VCaP (cell line): Measurements from ENCODE around the gene PDZD2.

Experiments used
- H3K27ac ChIP-seq: fragments of 450-650 bp; 2 replicates; pipeline ENCODE4 v1.5.1; 2017
- TF ChIP-seq, protein P1 (sequence below): fragments of 450-650 bp; conservative IDR thresholded peaks from 2 replicates; pipeline ENCODE4 v1.5.1; 2017; ENCODE audit warnings: mild to moderate bottlenecking, moderate library complexity

Gene PDZD2

DNA sequence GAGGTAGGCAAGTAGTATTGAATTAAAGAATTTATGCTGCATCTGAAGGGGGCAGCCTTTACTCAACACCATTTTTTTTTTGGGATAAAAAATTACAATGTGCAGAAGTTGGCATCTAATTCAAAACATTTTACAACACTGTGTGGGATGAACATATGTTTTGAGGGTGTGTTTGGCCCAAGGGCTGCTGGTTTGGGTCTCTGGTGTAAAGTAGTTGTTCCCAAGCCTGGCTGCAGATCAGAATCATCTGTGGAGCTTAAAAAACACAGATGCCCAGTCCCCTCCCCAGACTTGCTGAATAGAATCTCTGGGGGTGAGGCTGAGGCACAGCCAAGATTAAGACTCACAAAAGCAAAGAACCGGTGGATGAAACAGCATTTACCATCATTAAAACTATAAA lies 33.0 kb upstream of the PDZD2 start:
- H3K27ac ChIP-seq, result no peak overlapping the region
- TF ChIP-seq, protein P1, sequence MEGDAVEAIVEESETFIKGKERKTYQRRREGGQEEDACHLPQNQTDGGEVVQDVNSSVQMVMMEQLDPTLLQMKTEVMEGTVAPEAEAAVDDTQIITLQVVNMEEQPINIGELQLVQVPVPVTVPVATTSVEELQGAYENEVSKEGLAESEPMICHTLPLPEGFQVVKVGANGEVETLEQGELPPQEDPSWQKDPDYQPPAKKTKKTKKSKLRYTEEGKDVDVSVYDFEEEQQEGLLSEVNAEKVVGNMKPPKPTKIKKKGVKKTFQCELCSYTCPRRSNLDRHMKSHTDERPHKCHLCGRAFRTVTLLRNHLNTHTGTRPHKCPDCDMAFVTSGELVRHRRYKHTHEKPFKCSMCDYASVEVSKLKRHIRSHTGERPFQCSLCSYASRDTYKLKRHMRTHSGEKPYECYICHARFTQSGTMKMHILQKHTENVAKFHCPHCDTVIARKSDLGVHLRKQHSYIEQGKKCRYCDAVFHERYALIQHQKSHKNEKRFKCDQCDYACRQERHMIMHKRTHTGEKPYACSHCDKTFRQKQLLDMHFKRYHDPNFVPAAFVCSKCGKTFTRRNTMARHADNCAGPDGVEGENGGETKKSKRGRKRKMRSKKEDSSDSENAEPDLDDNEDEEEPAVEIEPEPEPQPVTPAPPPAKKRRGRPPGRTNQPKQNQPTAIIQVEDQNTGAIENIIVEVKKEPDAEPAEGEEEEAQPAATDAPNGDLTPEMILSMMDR, result no peak

DNA sequence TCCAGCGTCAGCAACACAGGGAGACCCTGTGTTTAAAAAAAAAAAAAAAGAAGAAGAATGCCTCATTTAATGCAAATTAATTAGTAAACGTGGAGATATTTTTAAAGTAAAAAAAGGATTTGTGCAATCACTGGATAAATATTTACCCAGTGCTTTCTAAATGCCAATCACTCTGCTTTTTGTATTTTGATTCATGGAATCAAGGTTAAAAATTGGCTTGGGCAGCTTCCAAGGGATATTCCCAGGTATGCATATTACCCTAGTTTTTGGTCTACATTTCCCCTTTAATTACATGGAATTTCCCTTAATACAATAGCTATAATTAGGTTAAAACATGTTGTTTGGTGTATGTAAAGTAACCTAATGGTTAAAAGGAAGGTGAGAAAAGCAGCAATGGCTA lies 31.4 kb upstream of the PDZD2 start:
- H3K27ac ChIP-seq, result no peak overlapping the region
- TF ChIP-seq, protein P1, result no peak

GRCh38 chr5:31611002-31611401 lies 27.9 kb upstream of the PDZD2 start:
- TF ChIP-seq, protein P1, result no peak

GRCh38 chr5:31613651-31614050 lies 25.3 kb upstream of the PDZD2 start:
- H3K27ac ChIP-seq, result no peak overlapping the region
- TF ChIP-seq, protein P1, result no peak

More at GRCh38 chr5:31611002-31611401, 27.9 kb upstream of the PDZD2 start:
- no peak overlapping the region for H3K27ac ChIP-seq

DNA sequence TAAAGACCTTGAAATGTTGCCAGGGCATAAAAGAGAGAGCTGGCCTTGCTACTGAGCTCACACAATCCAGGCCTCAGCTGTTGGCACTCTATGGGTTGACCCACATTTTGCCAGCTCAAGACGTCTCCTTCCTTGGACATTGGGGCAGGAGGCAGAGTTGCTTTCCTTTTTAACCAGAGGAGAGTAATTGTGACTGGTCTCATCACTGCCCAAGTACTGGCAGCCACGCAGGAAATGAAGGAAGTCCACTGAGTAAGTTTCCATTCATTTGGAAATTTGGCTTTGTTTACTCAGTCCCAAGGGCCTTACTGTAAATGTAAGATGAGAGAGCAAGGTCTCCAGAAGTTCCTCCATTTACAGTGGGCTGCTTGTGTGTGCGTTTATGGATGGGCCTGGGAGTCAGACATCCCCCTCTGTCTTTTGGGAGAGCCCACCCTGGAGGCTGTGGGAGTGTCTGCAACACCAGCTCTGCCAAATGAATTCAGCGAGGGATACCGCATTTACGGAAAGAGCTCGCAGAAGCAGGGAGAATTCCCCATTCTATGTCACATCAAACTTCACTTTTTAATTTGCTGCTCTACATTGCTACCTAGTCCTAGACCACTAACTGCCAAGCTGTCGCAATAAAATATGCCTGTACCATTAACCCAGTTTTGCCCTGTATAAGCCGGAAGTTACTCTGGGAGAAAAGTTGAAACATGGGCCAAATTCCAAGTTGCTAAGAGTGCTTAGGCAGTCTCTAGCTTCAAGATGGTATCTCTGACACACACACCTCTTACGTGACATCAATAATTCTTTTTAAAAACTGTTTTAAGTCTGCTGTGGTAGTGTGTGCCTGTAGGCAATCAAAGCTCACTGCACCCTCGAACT lies 24.5 kb upstream of the PDZD2 start:
- TF ChIP-seq, protein P1, result no peak
- no peak overlapping the region for H3K27ac ChIP-seq

DNA sequence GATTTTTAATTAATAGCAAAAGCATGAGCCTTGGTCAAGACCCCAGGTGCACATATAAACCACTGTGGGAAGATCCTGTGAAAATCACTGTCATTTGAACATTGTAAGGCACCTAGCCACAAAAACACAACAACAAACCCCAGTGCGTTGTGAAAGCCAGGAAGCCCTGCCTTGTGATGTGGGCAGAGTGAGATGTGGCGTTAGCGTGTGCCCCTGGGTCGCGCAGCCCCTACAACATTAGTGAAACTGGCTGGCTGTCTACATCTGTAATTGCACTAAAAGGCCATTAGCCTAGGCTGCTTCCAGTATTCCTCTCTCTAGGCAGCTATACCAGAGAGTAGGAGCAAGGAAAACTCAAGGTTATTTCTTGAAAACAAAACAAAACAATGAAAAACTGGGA lies 21.1 kb upstream of the PDZD2 start:
- H3K27ac ChIP-seq, result no peak overlapping the region
- TF ChIP-seq, protein P1, result no peak

DNA sequence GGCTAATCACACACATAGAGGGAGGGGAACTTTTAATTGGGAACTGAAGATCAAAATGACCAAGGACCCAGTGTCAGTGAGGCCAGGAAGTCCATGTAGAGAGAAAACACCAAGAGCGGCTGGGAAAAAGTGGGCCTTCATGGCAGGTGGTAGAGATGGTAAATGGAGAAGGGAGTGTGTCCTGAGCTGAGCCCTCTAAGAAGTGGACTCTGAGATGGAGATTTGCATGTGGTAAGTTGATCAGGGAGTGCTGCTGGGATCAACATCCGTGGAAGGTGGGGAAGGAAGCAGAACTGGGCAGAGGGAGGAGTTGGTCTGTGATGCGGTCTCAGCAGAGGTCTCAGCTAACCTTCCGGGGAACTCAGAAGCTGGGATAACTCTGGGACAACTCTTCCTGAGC lies 18.9 kb upstream of the PDZD2 start:
- TF ChIP-seq, protein P1, result no peak
- no peak overlapping the region for H3K27ac ChIP-seq
